HG03066 (cell line): ENCODE results near the gene APOB.

Experiments
- ATAC-seq: cut with Tn5 transposase; IDR thresholded peaks from one replicate; pipeline ENCODE4 v1.9.1; 2021; ENCODE audit warnings: low read depth; ENCODE audit not compliant: unreplicated experiment

Gene APOB

DNA sequence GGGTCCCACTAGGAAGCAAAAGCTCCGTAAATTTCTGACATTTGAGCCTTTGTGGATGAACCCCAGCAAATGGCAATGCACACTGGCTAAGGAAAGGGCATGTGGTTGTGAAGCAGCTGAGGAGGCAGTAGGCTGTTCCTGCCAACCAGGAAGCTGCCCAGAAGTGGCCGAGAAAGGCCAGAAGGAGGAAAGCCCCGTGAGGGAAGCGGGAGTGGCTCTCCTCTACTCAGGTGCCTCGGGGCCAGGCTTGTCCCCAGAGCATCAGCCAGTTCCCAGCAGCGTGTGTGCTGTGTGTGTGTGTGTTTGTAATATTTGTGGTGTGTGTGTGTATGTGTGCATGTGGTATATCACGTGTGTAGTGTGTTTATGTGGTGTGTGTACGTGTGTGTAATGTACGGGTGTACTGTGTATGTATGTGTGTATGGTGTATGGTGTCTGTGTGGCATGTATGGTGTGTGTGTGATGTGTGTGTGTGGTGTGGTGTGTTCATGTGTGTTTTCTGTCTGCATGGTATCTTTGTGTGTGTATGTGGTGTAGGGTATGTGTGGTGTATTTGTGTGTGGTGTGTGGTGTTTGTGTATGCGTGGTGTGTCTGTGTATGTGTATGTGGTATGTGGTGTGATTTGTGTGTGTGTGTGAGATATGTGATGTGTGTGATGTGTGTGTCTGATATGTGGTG lies 90.6 kb downstream of the APOB start:
- no peak for ATAC-seq
